Measurements from ENCODE around the gene PELI1.
A peak's percentile ranks its signal among the peaks of the same experiment; 100 is the strongest.

Gene PELI1

GRCh38 chr2:64144057-64145013, at the start of gene PELI1:
Gene PELI1 (minus strand): TSS chr2:64144420. CDS start chr2:64108310, 36,110 bp downstream.
- DNase-seq (ENCODE audit: low read depth in 2 of 3, low spot score in 2 of 3) = peak; percentile 80 to 87 (median 80)

DNA sequence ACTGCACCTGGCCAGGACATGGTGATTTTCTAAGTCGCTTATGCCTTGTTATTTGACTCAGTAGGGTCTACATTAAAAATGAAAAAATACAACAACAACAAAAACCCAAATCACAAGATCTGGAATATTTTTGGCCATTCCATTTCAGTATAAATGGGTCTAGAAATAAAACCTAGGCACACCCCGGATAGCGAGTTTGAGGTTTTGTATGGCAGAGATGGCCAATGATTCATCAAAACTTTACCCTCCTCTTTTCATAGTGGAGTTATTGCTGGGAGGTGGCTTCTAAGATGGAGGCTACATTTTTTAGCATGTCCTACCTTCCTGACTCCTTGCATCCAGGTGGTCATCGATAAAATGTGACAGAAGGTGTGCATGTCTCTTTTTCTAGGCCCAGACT, 49.3 kb upstream of the PELI1 start:
- no peak for DNase-seq (ENCODE audit: low read depth in 2 of 3, low spot score in 2 of 3)

DNA sequence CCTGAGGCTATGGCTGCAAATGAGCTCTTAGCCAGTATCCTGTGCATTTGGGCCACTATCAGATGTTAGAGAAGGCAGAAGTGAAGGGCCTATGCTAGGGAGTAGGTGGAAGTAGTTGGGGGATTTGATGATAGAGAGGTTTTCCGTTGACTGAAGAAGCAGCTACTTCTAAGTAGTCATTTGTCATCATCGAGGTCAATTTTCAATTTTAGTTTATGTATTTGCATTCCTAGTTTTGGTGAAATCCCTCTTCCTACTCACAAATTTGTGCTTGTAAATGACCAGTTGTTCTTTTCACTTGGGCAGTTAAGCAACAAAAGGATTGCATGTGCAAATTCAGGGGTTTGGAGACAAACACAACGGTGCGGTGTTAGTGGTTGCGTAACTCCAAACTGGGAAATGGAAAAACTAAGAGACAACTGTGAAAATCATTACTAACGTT, 48.5 kb upstream of the PELI1 start:
- DNase-seq (ENCODE audit: low read depth in 2 of 3, low spot score in 2 of 3) = no peak

- no peak for DNase-seq (ENCODE audit: low read depth in 2 of 3, low spot score in 2 of 3)
Measured at GRCh38 chr2:64192125-64192479, 47.9 kb upstream of the PELI1 start.

DNA sequence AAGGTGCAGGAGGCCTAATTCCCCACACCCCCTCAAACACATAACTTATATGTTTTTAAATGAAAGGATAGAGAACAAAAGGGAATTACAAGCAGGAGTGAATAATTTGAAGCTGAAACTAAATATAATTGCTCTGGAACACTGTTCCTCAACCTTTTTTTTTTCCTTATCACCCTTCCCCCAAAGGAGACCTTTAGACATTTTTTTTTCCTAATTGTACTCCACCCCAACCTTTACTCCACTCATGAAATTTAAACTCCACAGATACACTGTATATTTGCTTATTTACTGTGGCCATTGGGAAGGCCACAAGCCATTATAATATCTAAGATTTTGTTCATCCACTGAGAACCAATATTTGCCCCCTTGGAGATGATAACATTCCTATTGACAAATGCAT, 45.4 kb upstream of the PELI1 start:
- no peak for DNase-seq (ENCODE audit: low read depth in 2 of 3, low spot score in 2 of 3)

- no peak for DNase-seq (ENCODE audit: low read depth in 2 of 3, low spot score in 2 of 3)
Measured at GRCh38 chr2:64189167-64189566, 44.9 kb upstream of the PELI1 start.

GRCh38 chr2:64186699-64187605, 42.7 kb upstream of the PELI1 start:
- DNase-seq (ENCODE audit: low read depth in 2 of 3, low spot score in 2 of 3) = no peak

GRCh38 chr2:64179582-64180321, 35.5 kb upstream of the PELI1 start:
- no peak for DNase-seq (ENCODE audit: low read depth in 2 of 3, low spot score in 2 of 3)

- no peak for DNase-seq (ENCODE audit: low read depth in 2 of 3, low spot score in 2 of 3)
Measured at GRCh38 chr2:64177315-64177714, 33.1 kb upstream of the PELI1 start.

DNA sequence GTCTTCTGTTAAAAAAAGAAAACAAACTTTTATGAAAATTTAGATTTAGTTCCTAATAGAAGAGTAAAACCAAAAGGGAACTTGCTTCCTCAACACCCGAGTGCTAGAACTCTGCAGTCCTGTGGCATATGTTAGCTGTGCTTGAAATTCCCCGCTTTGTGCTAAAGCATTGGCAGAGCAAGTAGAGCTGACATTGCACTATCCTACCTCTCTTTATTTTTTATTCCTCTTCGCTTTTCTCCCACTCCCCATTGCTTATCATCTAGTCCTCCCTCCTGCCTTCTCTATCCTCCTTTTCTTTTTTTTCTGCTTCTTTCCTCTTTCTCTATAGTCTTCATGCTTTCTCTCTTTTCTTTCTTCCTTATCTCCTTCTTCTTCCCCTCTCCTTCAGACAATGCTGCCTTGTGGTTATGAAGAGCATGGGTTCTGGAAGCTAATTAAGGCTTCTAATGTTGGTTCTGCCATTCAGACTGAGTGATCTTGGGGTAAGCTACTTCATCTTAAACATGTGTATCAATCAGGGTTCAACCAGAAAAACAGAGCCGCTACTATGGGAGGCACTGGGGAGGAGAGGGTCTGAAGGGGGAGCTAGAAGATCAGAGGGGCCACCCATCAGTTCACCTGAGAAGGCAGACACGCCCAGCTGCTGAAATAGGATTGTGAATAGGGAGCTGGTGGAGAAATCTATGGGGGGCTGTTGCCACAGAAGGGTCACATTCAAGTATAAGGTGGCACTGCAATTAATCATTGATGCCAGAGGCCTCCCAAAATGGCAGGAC, 31.4 kb upstream of the PELI1 start:
- no peak for DNase-seq (ENCODE audit: low read depth in 2 of 3, low spot score in 2 of 3)

GRCh38 chr2:64173156-64174135, 29.2 kb upstream of the PELI1 start:
- no peak for DNase-seq (ENCODE audit: low read depth in 2 of 3, low spot score in 2 of 3)

- no peak for DNase-seq (ENCODE audit: low read depth in 2 of 3, low spot score in 2 of 3)
Measured at GRCh38 chr2:64168756-64169155, 24.5 kb upstream of the PELI1 start.

- DNase-seq (ENCODE audit: low read depth in 2 of 3, low spot score in 2 of 3) = no peak
Measured at GRCh38 chr2:64168201-64168600, 24.0 kb upstream of the PELI1 start.

GRCh38 chr2:64166637-64167420, 22.6 kb upstream of the PELI1 start:
- DNase-seq (ENCODE audit: low read depth in 2 of 3, low spot score in 2 of 3) = no peak

DNA sequence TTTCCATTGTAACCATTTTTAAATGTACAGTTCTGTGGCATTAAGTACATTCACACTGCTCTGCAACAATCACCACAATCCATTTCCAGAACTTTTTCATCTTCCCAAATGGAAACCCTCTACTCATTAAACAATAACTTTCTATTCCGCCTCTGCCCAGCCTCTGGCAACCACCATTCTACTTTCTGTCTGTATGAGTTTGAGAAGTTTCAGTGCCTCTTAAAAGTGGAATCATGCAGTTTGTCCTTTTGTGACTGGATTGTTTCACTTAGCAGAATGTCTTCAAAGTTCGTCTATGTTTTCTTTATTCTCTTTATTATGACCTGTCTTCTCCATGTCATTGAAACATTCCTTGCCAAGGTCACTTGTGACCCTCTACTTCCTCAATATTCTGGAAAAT, 22.0 kb upstream of the PELI1 start:
- DNase-seq (ENCODE audit: low read depth in 2 of 3, low spot score in 2 of 3) = no peak

GRCh38 chr2:64165706-64166105, 21.5 kb upstream of the PELI1 start:
- no peak for DNase-seq (ENCODE audit: low read depth in 2 of 3, low spot score in 2 of 3)

DNA sequence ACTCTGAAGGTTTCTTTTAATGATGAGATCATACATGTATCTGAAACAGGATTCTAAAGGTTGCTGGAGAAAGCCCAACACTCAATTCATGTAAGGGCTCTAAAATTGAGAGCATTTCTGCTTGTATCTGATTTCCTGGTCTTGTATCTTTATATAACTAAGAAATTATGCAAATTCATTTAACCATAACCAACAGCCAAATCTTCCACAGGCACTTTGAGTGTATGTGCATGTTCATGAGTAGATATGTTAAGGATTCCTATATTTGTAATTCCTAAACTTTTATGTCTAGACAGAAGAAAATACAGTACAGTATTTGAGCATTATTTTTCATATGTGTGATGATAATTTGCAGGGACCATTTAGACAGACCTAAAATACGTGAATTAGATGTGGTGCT, 20.4 kb upstream of the PELI1 start:
- no peak for DNase-seq (ENCODE audit: low read depth in 2 of 3, low spot score in 2 of 3)

DNA sequence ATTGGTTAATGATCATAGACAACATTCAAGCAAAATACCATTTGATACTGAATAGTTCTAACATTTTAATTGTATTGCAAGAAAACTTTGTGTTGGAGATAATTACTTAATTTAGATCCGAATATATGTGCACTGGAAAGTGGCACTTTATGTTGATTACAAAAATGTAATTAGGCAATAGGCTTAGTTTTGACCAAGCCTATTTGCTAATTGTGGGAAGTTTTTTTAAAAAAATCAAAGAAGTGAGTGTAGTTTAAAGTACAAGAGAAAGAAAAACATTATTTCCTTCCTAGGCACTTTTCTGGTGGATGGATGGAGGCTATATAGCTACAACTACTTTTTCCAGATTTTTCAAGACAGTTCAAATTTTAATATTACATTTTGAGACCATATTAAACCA, 18.3 kb upstream of the PELI1 start:
- DNase-seq (ENCODE audit: low read depth in 2 of 3, low spot score in 2 of 3) = no peak
